ENCODE data around the gene ATXN7L1. TPM values are rescaled to one million over a fixed set of nuclear protein-coding genes. Genes with fewer than 3 reads are reported as not detected.

ATXN7L1 gene
- total RNA-seq, 1 experiment from 2014 or later: 8.8 TPM

DNA sequence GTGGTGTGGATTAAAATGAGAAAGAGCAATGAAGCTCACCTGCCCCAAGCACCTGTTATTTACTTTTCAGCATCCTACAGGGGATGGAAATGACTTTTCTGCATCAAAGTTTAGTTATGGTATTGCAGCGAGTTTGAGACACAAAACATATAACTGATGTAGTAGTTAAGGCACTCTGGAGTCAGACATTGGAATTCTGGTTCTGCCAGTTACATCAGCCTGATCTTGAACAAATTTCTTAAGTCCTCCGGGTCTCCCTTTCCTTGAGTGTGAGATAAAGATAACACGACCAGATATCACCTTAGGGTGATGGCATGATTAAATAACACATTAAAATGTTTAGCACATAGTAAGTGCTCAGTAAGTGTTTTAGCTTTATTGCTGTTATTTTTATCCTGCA is 97.4 kb downstream of the ATXN7L1 start:
- DNase-seq (ENCODE audit: low read depth): no peak

DNA sequence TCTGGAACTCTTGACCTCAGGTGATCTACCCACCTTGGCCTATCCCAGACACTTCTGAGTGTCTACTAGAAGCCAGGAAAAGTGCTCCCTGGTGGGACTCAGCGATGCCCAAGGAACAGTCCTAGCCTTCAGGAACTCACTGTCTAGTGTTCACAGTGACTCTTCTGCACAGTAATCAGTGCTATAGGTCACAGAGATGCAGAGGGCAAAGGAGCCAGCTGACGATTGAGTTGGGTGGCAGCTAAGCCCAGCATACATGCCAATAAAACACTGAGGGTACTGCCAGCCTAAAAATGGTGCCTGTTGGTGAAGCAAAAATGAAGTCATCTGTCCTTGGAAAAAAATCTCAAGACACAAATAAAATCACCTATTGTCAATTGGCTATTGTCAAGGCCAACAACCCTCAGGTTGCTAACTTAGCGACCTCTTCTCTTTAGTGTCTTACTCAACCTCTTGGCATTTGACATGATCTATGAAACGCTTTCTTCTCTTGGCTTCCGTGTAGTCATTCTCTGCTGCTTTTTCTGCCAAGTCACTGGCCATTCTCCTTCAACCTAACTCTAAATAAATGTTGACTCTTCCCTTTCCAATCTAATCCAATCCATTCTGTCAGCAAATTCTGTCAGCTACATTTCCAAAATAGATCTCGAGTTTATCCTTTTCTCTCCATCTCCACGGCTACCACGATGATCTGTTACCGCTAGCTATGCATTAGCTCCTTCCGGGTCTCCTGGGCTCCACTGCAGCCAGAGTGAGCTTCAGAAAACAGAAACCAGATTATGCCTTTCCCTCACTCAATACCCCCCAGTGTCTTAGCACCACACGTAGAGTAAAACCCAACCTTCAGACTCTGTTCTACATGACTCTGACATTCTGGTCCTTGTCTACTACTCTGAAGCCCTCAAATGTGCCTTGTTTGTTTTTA is 99.2 kb downstream of the ATXN7L1 start:
- DNase-seq (ENCODE audit: low read depth): no peak

DNA sequence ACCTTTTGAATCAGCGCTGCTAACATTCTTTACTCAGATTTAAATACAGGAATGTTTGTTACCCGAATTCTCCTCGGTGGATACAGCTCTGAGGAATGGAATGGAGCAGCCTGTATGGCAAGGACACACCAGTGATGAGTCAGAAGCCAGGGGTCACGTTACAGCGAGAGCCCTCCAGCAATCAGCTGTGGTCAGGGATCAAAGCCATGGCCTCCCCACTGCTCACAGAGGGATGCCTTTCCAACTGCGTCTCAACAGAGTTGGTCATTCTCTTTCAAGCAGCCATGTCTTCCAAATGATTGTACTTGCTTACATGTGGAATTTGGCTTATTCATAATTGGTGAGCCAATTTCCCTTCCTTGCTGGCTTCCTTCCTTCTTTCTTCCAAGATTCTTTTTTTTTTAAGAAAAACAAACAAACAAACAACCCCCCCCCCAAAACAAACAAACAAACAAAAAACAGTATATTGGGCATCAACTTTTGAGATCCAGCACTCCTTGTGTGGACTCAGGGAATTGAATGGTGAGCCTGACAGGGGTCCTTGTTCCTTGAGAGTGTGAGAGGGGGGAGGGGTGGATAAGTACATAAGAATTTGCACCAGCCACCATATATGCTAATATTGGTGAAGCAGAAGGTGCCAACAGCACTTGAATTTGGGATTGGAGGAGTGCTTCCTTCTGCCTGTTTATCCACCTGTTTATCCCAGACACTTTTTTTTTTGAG is 100.2 kb downstream of the ATXN7L1 start:
- DNase-seq (ENCODE audit: low read depth): peak; percentile 99

DNA sequence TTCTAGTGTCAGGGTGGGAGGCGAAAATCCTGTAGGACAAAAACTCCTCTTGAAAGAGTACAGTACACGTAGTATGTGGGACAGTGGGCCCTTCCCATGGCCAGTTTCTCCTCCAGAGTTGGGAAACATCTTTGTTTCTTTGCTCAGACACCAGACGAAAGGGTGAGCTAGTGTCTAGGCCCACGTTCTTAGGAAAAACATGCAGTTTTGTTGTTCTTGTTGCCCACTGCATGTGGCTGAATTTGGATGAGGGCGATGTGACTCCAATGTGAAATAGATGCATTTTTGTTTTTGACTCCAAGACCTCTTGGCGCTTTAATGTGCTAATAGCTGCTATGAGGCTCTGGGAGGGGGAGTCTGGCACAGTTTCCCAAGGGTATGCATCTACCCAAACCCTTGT is 100.8 kb downstream of the ATXN7L1 start:
- no peak for DNase-seq (ENCODE audit: low read depth)

DNA sequence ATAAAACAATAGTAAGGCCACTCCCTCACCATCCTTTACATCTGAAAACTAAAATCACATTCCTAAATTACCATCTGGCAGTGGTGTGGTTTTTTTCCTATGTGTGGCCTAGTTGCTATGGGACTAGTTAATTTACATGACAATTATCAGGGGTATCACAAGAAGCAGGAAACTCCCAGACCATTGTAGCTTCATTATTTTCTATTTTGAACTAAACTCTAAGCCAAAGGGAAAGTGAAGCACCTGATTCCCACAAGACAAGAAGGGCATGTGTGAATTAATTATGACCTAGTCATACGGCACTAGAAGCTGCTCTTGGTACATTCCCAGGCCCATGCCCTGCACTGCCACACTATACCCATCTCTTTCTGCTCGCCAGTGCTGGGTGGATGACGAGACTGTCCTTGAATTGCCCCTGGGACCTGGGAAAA is 103.4 kb downstream of the ATXN7L1 start:
- no peak for DNase-seq (ENCODE audit: low read depth)

DNA sequence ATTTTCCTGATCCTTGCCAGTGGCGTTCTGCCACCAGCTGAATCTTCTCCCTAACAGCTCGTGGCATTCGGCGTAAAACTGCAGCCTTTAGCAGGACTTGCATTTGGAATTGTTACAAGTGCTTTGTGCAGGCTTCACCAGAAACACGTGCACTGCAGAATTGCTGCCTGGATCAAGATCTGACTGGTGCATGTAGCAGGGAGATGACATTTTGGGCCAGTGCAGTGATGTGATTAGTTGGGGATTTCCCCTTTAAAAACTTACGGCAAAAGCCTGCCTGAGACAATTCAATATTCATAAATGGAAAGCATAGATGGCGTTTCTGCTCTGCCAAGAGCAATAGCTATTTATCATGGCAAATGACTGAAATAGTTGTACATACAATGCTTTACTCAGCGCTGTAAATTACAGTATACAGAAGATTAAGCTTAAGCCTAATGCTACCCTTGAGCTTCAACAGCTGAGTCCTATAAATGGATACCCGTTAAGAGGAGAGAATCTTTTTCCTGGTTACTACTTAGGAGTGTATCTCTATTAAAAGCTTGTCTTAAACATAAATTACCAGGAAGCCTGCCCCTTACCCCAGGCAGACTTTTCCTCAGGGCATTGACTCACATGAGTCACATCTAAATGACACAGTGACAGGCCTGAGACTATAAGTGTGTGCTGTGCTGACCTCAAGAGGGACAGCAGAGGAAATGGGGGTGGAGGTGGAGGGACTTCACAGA is 106.3 kb downstream of the ATXN7L1 start:
- DNase-seq (ENCODE audit: low read depth): peak; percentile 54

DNA sequence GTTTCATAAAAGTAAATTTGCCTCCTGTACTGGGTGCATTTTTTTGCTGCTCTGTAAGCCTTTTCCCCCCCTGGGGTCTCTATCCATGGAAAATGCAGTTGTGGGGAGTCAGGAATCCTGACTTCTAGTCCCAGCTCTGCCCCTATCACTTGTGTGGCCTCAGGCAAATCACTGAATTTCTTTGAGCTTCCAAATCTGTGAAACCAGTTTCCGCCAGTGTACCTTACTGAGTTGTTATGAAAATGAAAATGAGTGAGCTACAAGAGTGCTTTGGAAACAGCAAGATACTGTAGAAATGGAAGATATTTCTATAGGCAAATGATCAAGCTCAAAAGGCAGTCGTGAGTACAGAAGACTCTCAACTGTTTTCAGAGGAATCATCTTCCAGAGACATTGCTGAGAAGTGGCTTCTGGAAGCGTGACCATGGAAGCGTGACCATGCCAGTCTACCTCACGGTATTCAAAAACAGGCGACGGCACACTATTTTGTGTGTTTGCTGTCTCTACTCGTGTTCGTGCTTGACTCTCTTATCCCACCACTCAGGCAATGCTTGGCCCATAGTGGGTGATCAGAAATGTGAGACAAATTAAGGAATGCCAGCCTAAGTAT is 107.4 kb downstream of the ATXN7L1 start:
- DNase-seq (ENCODE audit: low read depth): no peak

DNA sequence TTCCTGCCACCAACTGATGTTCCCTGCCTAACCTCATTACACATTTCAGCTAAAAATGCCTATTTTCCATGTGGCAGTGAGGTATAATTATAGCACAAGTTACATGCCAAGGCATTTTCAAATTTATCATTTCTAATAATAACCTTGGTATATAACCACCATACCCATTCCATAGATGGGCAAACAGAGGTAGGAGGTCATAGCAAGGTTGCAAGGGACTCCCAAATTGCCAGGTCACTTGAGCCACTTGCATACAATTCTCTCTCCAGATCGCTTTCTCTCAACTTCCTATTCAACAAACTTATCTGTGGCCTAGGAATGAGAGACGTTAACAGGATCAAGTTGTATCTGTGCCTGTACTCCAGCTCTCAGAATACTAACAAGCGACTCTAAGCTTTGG is 108.3 kb downstream of the ATXN7L1 start:
- no peak for DNase-seq (ENCODE audit: low read depth)

DNA sequence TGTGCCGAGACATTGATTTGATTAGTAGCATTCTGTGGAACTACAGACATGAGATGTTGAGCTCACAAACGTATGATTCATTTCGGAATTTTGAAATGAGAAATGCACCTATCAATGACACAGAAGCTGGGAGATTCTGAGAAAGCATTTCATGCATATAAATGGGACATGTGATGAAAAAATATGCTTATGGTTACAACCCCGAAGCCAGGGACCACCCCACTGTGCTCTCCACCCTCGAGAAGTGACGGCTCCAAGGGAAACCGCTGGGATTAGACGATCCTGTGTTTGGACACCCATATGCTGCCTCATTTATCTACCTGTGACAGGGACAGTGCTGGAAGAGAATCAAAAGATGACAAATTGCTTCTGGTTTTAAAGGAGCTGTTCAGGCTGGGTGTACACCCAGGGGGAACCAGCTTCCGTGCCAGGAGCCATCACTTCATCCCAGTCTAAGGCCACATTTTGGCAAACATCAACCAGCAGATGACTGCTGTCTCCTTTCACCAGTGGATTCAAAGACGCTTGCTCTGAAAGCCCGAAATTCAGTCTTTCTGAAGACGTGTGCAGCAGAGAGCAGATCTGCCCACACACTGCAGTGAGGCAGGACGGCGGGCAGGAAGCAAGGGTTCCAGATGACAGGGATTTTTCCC is 109.9 kb downstream of the ATXN7L1 start:
- DNase-seq (ENCODE audit: low read depth): no peak

DNA sequence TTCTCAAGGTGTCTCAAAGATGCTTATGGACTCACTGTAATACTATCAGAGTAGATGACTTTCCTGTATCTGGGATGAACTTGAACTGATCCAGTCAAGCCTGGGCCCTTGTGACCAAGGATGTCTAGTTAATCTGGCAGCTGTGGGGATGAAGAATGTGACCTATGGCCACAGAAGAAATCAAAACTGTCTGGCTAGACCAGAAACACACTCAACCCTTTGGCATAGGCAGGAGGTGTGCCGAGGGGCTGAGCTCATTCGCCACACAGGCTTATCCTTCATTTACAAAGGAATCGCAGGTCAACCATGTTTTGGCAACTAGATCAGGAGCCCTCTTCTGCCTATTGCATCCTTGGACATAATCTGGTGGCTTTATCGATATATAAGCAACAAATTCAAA is 110.6 kb downstream of the ATXN7L1 start:
- DNase-seq (ENCODE audit: low read depth): no peak

DNA sequence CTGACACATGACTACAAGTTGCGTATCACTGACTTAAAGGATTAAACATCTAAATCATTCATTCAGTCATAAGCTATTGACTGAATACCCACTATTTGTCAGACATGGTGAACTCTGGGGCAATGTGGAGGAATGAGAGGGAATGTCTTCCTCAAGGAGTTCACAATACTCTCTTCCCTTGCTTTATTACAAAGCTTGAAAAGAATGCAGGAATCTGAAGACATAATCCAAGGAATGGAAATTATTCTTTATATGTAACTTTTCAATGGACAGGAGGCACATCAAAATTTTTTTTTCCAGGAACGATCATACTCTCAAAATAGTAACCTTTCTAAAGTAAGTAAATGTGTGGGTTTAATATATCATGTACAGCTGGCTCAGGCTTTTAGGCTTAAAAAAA is 111.9 kb downstream of the ATXN7L1 start:
- no peak for DNase-seq (ENCODE audit: low read depth)

DNA sequence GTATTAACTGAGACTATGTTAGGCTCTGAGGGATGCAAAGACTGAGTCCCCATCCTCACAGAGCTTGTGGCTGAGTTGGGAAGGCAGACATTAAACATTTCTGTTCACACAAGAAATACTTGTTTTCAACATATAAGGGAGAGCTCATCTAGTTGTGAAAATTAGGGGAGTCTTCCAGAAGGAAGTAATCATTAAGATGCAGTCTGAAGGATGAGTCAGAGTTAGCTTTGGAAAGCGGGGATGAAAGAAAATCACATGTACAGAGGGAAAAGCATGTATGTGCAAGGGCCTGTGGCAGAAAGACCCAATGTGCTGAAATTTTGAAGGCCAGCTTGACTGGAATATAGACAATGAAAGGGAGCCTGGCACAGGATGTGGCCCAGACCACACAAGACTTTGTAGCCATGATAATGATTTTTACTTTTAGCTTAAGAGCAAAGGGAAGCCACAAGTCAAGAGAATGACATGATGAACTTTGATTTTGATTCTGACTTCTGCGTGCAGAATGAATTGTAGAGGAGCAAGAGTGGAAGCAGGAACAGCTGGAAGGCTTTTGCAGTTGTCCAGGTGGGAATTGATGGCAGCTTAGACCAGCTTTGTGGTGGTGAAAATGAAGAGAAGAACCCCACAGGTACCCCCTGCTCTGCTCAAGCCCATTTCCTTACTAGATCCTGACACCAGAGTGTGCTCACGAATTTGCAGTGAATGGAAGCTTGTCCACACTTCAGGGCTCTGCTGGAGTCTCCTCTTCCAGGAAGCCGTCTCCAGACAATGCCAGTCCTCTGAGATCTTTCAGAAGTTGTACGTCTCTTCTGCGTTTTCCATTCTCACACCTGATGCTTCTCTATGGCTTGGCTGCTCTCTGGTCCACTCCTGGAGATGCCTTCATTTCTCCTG is 115.6 kb downstream of the ATXN7L1 start:
- no peak for DNase-seq (ENCODE audit: low read depth)

DNA sequence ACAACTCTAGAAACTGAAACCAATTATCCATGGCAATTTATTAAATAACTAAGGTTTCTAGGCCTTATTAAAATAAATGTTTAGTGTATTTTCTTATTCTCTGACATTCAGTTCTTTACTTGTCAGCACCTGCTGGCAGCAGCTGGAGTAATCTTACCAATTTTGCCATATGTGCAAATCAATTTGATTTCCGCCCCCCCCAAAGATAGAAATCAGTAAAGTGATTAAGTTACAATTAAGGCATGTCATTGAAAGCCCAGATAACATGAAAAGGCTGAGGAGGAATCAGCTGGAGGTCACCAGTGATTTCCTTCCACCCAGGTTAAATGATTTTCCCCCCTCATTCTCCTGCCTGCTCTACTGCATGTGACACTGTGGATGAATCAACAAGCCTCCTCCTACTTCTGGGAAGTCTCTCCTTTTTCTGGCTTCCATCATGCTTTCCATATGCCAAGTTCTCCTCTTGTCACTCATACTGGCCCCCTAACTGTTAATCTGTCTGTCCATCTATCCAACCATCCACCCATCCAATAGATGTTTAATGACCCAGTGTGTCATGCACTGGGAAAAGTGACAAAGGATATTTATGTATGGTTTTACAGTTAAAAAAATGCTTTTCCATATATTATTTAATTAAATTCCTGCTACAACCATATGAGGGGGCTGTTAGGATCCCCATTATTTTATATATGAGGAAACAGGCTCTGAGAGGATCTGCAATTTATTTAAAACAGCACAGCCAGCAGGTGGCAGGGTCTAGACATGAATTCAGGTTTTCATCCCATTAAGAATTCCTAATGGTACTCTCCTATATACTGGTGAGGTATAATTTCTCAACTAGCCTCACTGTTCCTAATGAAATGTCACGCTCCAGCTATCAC is 116.5 kb downstream of the ATXN7L1 start:
- DNase-seq (ENCODE audit: low read depth): peak; percentile 66

DNA sequence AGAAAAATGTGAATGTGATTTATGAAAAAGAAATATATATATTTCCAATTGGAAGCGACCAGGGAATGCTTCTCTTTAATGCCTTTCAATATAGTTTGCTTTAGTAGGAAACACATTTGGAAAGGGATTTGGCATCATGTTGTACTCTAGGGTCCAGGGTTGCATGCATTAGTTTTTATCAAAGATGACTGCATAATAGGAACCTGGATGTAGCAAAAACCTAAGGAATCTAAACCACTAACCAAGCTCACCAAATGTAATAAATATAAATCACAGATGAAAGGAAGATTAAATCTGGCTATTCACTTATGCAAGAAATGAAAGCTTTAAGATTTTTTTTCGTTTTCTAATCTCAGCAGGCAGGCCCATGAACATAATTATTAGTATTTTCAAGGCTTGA is 120.0 kb downstream of the ATXN7L1 start:
- no peak for DNase-seq (ENCODE audit: low read depth)

DNA sequence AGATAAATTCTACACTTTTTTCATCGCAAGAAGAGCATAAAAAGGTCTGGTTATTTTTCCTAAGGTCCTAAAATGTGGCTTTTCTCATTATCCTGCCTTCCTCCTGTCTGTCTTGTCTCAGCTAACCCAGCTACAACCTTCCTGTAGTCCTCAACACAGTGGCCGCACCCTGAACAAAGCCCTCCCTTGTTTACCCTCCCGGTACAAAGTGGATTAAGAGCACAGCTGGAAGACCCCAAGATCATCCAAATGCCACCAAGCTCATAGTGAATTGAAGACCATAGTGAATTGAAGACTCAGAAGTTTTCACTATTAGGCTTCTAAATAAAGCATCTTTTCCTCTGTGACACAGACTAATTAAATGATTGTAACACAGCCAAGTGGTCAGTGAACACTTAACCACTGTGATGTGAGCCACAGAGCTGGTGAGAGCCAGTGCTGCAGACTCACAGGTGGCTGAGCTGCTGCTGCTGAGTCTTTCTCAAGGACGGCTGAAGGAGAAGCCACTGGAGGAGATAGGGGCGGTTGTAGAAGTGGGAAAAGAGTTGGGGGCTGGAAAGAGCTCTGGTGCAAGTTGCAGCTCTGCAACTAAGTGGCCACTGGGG is 123.6 kb downstream of the ATXN7L1 start:
- no peak for DNase-seq (ENCODE audit: low read depth)

DNA sequence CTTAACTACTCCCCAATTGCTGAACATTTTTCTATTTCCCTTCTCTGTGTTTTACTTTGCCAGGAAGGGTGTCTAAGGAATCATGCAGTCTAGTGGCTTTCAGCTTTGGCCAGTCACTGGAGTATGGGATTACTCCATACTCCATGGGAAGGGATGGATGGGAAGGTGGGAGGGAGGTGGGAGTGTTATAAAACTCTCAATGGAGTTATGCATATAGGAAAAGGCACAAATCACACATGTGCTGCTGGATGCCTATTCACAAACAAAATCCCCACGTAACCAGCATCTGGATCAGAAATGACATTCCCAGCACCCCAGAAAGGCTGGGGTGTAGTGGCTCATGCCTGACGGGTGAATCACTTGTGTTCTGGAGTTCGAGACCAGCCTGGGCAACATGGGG is 125.3 kb downstream of the ATXN7L1 start:
- peak; percentile 18 for DNase-seq (ENCODE audit: low read depth)

DNA sequence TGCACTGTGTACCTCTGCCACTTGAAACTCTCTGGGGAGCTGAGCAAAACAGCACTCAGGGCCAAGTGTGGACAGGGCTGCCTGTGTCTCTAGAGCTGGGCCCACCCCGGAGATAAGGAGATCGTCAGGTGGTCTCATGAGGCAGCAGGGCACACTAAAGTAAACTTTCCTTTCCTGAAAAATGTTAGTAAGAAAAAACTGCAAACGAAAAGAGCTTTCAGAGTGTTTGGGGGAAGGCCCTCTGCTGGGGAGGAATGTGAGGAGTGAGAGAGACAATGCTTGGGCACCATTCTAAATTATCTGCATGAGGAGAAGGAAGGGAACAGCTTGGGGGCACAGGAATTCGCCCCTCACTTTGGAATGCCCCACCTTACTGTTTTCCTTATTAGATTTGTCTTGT is 127.7 kb downstream of the ATXN7L1 start:
- no peak for DNase-seq (ENCODE audit: low read depth)

DNA sequence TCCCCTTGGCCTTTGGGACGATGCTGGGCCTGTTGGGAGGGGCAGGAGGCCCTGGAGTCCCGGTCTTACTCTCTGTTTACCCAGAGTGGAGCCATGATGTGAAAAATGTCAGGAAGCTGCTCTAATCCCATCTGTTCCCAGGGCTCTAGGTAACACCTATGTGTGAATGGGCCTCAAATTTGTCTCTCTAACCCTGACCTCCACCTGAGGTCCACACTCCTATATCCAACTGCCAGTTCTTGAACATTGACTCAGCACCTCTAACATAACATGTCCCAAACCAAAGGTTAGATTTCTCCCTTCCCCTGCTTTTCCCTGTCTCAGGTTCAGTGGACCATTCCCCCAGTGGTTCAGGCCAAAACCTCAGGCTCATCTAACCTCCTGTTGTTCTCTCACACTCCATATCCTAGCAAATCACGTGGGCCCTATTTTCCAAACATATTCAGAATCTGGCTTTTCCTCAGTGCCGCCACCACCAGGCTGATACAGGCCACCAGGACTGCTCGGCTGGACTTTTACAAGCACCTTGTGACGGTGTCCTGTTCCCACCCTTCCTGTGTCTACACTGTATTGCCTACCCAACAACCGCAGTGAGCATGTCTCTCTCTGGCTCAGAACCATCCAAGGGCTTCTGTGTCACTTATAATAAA is 130.6 kb downstream of the ATXN7L1 start:
- no peak for DNase-seq (ENCODE audit: low read depth)

All from Daoy (cell line).